GM18909 (cell line): ENCODE results near the gene MMP23B.
A peak's percentile ranks its signal among the peaks of the same experiment; 100 is the strongest.
"Not testable (repeated sequence)": the region's sequence is repeated elsewhere in the genome, so short reads cannot be mapped to it uniquely, and the experiment has no call there.

Experiments
- ATAC-seq: cut with Tn5 transposase; IDR thresholded peaks from one replicate; pipeline ENCODE4 v1.9.1; 2021; ENCODE audit warnings: mild to moderate bottlenecking; ENCODE audit not compliant: unreplicated experiment, poor library complexity

MMP23B gene

GRCh38 chr1:1629430-1630190 is 2.4 kb upstream of the MMP23B start:
- no peak for ATAC-seq

- ATAC-seq: peak; percentile 61
Measured at GRCh38 chr1:1630191-1630964, 1.6 kb upstream of the MMP23B start.

DNA sequence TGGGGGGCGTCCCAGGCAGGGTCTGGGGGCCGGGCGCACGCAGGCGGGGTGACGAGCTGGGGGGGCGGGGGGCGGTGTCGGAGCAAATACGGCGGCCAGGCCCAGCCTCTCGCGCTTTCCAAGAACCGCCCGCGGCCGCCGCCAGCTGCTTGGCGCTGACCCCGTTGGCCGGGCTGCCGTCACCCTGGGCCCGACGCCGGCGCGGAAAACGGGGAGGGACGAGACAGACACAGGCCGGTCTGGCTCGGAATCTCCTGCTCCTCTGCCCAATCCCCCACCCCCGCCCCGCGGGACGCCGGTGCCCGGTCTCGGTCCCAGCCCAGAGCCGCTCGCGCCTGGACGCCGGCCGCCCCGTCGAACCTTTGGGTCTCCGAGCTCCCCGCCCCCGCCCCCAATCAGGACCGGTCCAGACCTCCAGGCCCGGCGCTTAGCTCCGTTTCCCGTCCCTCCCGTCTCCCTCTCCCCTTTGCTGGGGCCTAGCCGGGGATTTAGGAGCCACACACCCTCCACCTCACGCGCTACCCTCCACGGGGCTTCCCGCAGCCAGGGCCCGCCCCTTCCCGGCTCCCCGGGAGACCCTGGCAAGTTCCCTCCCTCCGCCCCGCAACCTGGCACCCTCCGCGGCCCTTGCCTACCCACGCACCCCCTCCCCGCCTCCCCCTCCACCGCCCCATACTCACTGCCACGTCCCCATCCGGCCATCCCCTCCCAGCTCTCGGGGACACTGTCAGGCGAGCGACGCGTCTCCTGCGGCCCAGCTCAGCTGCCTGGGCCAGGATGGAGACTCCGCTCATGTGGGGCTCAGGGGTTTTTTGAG is 800 bp upstream of the MMP23B start:
- no peak for ATAC-seq

DNA sequence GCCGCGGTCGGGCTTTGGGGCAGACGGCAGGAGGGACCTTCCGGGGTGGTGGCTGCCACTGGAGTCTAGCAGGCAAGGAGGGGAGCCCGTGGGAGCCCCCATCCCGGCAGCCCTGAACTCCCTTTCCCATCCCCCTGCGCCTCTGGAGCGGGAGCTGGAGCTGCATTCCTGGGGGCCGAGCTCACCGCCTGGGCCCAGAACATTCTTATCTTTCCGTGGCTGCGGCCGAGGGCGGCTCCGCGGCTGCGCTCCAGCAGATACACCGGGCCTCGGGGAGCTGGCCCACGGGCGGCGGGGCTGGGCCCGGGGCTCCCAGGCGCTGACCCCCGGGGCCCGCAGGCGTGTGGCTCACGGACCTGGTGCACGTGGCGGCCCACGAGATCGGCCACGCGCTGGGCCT is 1.4 kb downstream of the MMP23B start:
- not testable (repeated sequence) for ATAC-seq

GRCh38 chr1:1634613-1635012 is 2.6 kb downstream of the MMP23B start:
- not testable (repeated sequence) for ATAC-seq

GRCh38 chr1:1636621-1637478 is 4.9 kb downstream of the MMP23B start:
- not testable (repeated sequence) for ATAC-seq

GRCh38 chr1:1637479-1637875 is 5.5 kb downstream of the MMP23B start:
- ATAC-seq: not testable (repeated sequence)

GRCh38 chr1:1638528-1638927 is 6.6 kb downstream of the MMP23B start:
- ATAC-seq: not testable (repeated sequence)

DNA sequence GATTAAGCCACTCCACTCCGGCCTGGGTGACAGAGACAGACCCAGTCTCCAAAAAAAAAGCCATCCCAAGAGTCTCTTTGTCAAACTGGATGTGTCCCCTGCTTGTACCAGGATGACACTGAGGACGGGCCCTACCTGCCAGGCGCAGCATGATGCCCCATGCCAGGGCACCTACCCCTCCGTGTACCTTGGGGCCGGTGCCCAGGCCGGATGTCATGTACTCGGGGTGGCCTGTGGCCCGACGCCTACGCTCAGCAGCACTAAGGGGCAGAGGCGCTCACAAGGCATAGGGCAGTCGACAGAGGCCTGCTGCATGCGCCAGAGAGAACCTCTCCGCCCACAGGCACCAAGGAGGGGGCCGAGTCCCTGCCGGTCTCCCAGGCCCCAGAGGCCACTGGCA is 7.4 kb downstream of the MMP23B start:
- not testable (repeated sequence) for ATAC-seq

GRCh38 chr1:1640081-1640480 is 8.1 kb downstream of the MMP23B start:
- ATAC-seq: not testable (repeated sequence)

GRCh38 chr1:1640711-1641461 is 8.9 kb downstream of the MMP23B start:
- ATAC-seq: not testable (repeated sequence)

DNA sequence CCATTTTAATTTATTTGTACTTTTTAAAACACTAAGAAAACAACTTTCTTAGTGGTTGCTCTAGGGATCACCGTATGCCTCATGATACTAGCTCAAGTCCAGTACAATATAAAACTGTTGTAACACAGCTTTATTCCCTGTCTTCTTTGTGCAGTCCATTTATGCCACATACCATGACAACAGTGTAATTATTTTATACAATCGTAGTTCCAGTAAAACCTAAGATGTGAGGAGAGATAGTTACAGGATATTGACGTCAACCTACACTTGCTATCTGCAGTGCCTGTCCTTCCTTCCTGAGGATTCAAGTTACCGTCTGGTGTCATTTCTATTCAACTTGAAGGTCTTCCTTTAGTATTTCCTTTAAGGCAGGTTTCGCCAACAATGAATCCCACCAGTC is 14.4 kb downstream of the MMP23B start:
- ATAC-seq: not testable (repeated sequence)

GRCh38 chr1:1647567-1648241 is 15.7 kb downstream of the MMP23B start:
- not testable (repeated sequence) for ATAC-seq

DNA sequence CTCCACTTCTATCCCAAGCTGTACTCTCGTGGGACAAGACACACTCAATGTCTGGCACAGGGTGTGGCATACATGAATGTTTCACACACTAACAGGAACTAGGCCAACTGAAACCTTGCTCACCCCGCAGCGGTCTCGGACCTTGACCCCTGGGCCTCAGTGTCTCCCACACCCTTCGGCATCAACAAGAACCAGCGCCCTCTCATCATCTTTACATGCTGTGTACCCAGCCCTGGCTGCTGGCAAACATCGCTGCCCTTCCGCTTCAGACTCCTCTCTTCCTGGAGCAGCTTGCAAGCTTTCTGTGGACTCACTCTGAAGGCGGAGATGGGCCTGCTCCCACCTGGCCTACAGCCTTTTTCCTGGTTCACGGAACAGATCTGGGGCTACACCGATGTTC is 16.3 kb downstream of the MMP23B start:
- ATAC-seq: not testable (repeated sequence)

DNA sequence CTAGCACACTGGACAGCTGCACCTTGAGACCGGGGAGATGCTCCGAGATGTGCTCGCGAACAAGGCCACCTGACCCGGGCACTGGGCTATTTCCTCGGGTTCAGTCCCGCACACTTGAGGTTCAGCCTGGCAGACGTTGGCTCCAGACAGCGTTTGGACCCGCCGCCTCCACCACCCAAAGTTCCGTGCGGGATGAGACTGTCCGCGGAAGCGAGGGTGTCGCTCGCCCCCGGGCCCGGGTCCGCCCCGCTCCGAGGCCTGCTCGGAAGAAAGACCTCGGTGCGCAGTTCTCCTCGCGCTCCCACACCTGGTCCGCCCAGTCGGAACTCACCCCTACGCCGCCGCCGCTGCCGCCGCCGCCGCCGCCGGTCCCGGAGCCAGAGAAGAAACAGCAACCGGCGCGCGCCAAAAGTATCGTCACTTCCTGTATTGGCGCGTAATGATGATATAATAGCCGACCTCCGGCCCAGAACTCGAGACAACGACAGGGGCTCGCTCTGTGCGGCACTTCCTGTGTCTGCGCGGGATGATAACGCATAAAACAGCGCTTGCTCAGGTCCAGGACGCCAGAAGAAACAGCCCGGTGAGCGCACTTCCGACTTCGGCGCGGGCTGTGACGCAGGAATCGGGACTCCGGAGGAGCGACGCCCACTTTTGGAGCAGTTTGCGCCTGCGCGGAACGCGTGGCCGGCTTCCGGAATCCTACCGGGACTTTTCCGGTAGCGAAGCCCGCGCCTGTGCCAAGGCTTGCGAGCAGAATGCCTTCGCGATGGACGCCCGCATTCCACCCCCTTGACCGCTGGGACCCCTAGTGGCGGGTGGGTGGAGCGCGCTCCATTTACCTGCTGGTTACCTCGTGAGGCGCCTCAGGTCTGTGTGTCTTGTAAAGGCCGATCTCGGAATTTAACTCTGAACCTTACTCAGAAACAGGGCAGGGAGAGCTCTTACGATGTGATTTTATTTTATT is 26.9 kb downstream of the MMP23B start, which contains the start of gene CDK11B:
CDK11B (minus strand) TSS at position 422 of the 967 bp plus-strand sequence. CDS start 1,519 bp downstream, outside the sequence.
- ATAC-seq: peak; percentile 88

GRCh38 chr1:1662392-1662791 is 30.4 kb downstream of the MMP23B start:
- not testable (repeated sequence) for ATAC-seq
